ENCODE measurements around the gene OVCH1. TPM values are rescaled to one million over a fixed set of nuclear protein-coding genes. Genes with fewer than 3 reads are reported as not detected.

OVCH1 gene
- total RNA-seq, 1 donor from 2014 or later: 0.37 TPM

DNA sequence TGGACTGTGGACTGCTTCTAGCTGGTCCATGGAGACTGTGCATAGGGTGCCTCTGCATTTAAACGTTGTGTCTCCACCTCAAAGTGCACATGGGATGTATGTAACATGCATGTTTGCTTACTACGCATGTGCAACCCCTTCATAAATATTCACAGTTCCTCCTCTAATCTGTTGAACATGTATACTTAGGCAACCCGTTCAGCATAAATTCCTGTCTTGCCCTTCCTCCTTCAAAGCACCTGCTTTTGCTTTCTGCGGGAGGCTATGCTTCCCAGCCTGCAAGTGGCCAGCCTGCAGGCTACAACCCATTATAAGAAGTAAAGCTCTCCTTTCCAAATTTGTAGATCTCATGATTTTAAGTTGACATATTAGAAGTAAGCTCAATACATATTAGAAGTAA, 33.0 kb upstream of the OVCH1 start:
- Mint-ChIP-seq H3K4me1 (peaks cover 20% of the 10 kb centered on the region), H3K9me3 (no peaks in the 10 kb centered on the region), H3K27me3 (ENCODE audit: low read depth) (no peaks in the 10 kb centered on the region), H3K36me3 (ENCODE audit: low read depth) (no peaks in the 10 kb centered on the region), H3K4me3 (no peak overlapping the region), H3K27ac (ENCODE audit: unreplicated experiment) (no peak overlapping the region)
- no peak for DNase-seq (ENCODE audit: low read depth, low spot score)
- TF ChIP-seq, protein P1, sequence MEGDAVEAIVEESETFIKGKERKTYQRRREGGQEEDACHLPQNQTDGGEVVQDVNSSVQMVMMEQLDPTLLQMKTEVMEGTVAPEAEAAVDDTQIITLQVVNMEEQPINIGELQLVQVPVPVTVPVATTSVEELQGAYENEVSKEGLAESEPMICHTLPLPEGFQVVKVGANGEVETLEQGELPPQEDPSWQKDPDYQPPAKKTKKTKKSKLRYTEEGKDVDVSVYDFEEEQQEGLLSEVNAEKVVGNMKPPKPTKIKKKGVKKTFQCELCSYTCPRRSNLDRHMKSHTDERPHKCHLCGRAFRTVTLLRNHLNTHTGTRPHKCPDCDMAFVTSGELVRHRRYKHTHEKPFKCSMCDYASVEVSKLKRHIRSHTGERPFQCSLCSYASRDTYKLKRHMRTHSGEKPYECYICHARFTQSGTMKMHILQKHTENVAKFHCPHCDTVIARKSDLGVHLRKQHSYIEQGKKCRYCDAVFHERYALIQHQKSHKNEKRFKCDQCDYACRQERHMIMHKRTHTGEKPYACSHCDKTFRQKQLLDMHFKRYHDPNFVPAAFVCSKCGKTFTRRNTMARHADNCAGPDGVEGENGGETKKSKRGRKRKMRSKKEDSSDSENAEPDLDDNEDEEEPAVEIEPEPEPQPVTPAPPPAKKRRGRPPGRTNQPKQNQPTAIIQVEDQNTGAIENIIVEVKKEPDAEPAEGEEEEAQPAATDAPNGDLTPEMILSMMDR (conservative IDR thresholded peaks at IDR 0.05): no peak

DNA sequence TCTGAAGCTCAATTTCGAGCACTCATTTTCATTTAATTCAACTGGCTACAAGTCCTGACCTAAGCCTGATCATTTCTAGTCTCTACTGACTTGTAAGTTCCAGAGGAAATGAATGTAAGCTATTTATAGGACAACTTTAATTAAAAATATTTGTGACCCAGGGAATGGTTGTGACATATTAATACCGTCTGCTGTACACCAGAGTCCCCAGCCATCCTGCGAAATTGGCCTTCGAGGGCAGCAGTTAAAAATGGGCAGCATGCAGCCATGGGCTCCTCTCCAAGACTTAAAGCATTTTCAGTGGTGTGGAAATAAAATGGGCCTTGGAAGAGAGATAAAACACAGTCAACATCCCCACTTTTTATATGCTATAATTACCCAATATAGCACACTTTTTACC, 30.7 kb upstream of the OVCH1 start:
- H3K36me3 Mint-ChIP-seq (ENCODE audit: low read depth): no peaks in the 10 kb centered on the region
- H3K9me3 Mint-ChIP-seq: no peaks in the 10 kb centered on the region
- no peaks in the 10 kb centered on the region for H3K27me3 Mint-ChIP-seq (ENCODE audit: low read depth)
- TF ChIP-seq, protein P1 (conservative IDR thresholded peaks at IDR 0.05): no peak
- peaks cover under 1% of the 10 kb centered on the region for H3K4me1 Mint-ChIP-seq
- no peak for DNase-seq (ENCODE audit: low read depth, low spot score)
- no peak overlapping the region for H3K4me3 Mint-ChIP-seq
- no peak overlapping the region for H3K27ac Mint-ChIP-seq (ENCODE audit: unreplicated experiment)

DNA sequence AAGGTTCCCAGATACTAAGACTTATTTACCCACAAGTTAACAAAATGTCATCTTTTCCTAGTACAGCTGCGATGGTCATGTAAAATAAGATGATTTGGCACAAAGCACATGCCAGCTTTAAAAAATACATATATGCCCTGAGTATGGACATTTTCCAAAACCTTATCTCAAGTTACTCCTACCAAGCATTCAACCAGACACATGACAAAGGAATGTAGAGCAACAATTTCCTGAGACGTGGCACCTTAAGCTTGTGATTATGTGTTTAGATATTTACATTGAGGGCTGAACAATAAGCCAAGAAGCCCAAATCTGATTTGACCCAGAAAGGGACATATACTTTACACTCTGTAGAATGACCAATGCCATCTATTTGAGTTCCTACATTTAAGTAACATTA, 24.5 kb upstream of the OVCH1 start:
- no peaks in the 10 kb centered on the region for H3K4me1 Mint-ChIP-seq
- DNase-seq (ENCODE audit: low read depth, low spot score): no peak
- no peaks in the 10 kb centered on the region for H3K9me3 Mint-ChIP-seq
- H3K36me3 Mint-ChIP-seq (ENCODE audit: low read depth): no peaks in the 10 kb centered on the region
- TF ChIP-seq, protein P1 (conservative IDR thresholded peaks at IDR 0.05): no peak
- no peaks in the 10 kb centered on the region for H3K27me3 Mint-ChIP-seq (ENCODE audit: low read depth)
- no peak overlapping the region for H3K4me3 Mint-ChIP-seq
- H3K27ac Mint-ChIP-seq (ENCODE audit: unreplicated experiment): no peak overlapping the region

DNA sequence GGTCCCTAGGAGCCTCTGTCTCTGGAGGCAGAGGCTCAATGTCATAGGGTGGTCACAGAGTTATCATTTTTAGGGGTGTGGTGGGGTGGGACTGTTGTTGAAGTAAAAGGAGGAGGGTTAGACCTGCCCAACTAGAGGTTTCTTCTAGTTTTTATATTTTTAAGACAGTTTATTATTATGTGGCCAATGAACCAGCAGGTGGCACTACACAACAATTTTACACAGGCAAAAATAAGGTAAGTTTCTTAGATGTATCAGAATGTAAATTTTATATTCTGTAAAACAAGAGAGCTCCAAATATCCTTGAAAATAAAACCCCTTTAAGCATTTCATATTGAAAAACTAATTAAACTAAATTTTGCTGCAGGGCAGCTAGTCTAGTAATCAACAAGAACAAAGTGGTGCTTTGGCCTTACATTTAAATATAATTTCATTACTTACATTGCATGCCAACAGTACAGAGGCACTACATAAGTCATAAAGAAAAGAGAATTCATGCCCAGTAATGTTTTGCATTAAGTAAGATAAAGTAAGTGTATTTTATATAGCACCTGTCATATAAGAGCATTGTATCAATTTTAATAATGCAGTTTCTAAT, 22.2 kb upstream of the OVCH1 start:
- no peaks in the 10 kb centered on the region for H3K4me1 Mint-ChIP-seq
- H3K36me3 Mint-ChIP-seq (ENCODE audit: low read depth): no peaks in the 10 kb centered on the region
- H3K4me3 Mint-ChIP-seq: no peak overlapping the region
- no peaks in the 10 kb centered on the region for H3K27me3 Mint-ChIP-seq (ENCODE audit: low read depth)
- no peaks in the 10 kb centered on the region for H3K9me3 Mint-ChIP-seq
- peak; percentile 45 for DNase-seq (ENCODE audit: low read depth, low spot score)
- TF ChIP-seq, protein P1 (conservative IDR thresholded peaks at IDR 0.05): peak; percentile 98
- no peak overlapping the region for H3K27ac Mint-ChIP-seq (ENCODE audit: unreplicated experiment)

DNA sequence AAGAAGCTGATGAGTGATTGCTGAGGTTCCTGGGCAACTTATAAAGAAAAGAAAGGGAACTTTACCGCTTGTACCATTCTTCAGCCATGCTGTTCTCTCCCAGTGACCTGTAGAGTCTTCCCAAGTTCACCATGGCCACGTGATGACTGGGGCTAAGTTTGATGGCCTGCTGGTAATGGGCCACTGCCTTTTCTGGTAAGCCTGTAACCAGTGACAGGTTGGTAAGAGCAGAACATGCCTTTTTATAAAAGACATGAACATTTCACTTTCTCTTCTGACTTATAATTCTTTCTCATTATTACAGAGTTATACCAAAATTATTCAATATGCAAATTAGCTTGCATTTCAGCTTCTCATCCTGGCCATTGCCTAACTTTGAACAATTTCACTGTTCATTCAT, 20.9 kb upstream of the OVCH1 start:
- no peak for DNase-seq (ENCODE audit: low read depth, low spot score)
- H3K36me3 Mint-ChIP-seq (ENCODE audit: low read depth): no peaks in the 10 kb centered on the region
- H3K4me1 Mint-ChIP-seq: no peaks in the 10 kb centered on the region
- no peak overlapping the region for H3K27ac Mint-ChIP-seq (ENCODE audit: unreplicated experiment)
- no peaks in the 10 kb centered on the region for H3K9me3 Mint-ChIP-seq
- TF ChIP-seq, protein P1 (conservative IDR thresholded peaks at IDR 0.05): no peak
- H3K4me3 Mint-ChIP-seq: no peak overlapping the region
- H3K27me3 Mint-ChIP-seq (ENCODE audit: low read depth): no peaks in the 10 kb centered on the region

All from neural crest cell (in vitro differentiated cells).